ENCODE results near the gene RNF213.

DNA sequence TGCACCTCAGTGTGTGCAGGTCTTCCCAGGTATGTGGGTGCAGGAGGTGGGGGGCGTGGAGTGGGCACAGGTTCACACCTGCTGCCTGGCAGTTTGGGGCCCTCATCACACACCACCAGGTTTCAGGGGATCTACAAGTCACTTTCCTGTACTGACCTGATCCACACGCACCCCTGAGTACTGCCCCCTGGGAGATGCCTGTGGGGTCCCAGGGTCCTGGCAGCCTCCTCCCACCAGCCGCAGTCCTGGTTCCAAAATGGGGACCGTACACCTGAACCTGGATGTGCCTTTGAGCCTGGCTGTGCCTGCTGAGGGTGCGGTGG, 25.9 kb downstream of the RNF213 start:
- TF ChIP-seq, protein P1, sequence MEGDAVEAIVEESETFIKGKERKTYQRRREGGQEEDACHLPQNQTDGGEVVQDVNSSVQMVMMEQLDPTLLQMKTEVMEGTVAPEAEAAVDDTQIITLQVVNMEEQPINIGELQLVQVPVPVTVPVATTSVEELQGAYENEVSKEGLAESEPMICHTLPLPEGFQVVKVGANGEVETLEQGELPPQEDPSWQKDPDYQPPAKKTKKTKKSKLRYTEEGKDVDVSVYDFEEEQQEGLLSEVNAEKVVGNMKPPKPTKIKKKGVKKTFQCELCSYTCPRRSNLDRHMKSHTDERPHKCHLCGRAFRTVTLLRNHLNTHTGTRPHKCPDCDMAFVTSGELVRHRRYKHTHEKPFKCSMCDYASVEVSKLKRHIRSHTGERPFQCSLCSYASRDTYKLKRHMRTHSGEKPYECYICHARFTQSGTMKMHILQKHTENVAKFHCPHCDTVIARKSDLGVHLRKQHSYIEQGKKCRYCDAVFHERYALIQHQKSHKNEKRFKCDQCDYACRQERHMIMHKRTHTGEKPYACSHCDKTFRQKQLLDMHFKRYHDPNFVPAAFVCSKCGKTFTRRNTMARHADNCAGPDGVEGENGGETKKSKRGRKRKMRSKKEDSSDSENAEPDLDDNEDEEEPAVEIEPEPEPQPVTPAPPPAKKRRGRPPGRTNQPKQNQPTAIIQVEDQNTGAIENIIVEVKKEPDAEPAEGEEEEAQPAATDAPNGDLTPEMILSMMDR (IDR thresholded peaks at IDR 0.05) = no peak
- no peak for TF ChIP-seq FOXM1 (IDR thresholded peaks at IDR 0.05; ENCODE audit: low read depth)
- TF ChIP-seq EP300 (IDR thresholded peaks at IDR 0.05; ENCODE audit: borderline replicate concordance in 1 of 2, low read depth in 1 of 2, low read length in 1 of 2) = no peak
- TF ChIP-seq, protein P2, sequence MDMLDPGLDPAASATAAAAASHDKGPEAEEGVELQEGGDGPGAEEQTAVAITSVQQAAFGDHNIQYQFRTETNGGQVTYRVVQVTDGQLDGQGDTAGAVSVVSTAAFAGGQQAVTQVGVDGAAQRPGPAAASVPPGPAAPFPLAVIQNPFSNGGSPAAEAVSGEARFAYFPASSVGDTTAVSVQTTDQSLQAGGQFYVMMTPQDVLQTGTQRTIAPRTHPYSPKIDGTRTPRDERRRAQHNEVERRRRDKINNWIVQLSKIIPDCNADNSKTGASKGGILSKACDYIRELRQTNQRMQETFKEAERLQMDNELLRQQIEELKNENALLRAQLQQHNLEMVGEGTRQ (IDR thresholded peaks at IDR 0.05; ENCODE audit: borderline replicate concordance, low read depth, low read length) = no peak

All from SK-N-SH (cell line).